ENCODE data around the gene SURF6. TPM values are rescaled to one million over a fixed set of nuclear protein-coding genes. Genes with fewer than 3 reads are reported as not detected.

SURF6 gene
- 16.0 and 19.8 TPM in 2 replicates for total RNA-seq
- long read RNA-seq, full-length matches to known transcripts = 52 of 60 reads
- long read RNA-seq, partial matches to known transcripts = 5 of 60 reads
- long read RNA-seq, other reads (novel, unspliced or antisense) = 3 of 60 reads

GRCh38 chr9:133335924-133336811 lies at the start of gene SURF6:
Gene SURF6 (minus strand): TSS chr9:133336188. CDS start chr9:133336132, 56 bp downstream.
- Mint-ChIP-seq H3K27ac (ENCODE audit: unreplicated experiment) (peak within 1 kb of the TSS; percentile 94), H3K4me1 (ENCODE audit: unreplicated experiment) (peaks cover 19% of the 10 kb centered on the region), H3K27me3 (ENCODE audit: unreplicated experiment) (no peaks in the 10 kb centered on the region), H3K9me3 (ENCODE audit: unreplicated experiment) (no peaks in the 10 kb centered on the region), H3K4me3 (ENCODE audit: unreplicated experiment) (peak within 1 kb of the TSS; percentile 97), H3K36me3 (ENCODE audit: unreplicated experiment) (peaks cover 33% of the 10 kb centered on the region)
- TF ChIP-seq, protein P1, sequence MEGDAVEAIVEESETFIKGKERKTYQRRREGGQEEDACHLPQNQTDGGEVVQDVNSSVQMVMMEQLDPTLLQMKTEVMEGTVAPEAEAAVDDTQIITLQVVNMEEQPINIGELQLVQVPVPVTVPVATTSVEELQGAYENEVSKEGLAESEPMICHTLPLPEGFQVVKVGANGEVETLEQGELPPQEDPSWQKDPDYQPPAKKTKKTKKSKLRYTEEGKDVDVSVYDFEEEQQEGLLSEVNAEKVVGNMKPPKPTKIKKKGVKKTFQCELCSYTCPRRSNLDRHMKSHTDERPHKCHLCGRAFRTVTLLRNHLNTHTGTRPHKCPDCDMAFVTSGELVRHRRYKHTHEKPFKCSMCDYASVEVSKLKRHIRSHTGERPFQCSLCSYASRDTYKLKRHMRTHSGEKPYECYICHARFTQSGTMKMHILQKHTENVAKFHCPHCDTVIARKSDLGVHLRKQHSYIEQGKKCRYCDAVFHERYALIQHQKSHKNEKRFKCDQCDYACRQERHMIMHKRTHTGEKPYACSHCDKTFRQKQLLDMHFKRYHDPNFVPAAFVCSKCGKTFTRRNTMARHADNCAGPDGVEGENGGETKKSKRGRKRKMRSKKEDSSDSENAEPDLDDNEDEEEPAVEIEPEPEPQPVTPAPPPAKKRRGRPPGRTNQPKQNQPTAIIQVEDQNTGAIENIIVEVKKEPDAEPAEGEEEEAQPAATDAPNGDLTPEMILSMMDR (IDR thresholded peaks at IDR 0.05) = no peak
- peak; percentile 95 for DNase-seq (ENCODE audit: extremely low spot score, unreplicated experiment)

DNA sequence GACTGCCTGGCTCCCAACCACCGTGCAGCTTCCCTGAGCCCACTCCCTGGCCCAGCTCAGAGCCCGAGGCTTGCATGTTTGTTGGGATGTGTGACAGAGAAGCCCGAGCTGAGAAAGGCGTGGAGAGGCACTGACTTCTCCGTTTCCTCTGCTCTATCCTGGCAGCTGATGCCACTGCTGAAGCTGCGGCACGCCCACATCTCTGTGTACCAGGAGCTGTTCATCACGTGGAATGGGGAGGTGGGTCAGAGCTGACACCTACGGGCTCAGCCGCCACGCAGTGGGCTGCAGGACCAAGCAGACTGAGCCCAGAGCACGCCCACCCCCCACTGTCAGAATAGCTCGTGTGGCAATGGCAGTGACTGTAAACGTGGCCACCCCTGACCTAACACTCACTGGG lies 49.5 kb upstream of the SURF6 start:
- H3K27ac Mint-ChIP-seq (ENCODE audit: unreplicated experiment) = no peak overlapping the region
- H3K4me3 Mint-ChIP-seq (ENCODE audit: unreplicated experiment) = no peak overlapping the region

DNA sequence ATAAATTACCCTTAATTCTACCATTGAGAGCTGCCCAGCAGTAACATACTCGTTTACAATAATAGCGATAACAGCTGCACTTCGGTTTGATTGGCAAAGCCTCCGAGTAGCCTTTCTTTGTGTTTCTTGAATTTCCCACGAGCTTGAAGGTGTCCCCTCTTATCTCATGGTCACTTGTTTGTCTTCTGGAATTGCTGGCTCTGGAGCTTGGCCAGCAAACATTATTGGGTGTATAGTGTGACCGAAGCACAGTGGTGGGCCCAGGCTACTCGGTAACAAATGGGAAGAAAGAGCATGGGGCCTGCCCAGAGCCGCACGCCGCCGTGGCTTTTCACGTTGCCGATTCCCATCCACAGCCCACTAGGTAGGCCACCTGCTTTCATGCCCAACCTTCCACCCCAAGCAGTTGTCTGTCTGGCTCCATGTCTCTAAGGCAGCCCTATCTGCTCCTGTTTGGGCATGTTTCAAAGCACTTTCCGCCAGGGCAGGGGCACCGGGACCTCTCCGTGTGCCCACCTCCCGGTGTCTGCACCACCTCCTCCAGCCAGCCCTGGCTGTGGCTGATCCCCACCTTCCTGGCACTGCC lies 48.8 kb upstream of the SURF6 start:
- Mint-ChIP-seq H3K9me3 (ENCODE audit: unreplicated experiment) (no peaks in the 10 kb centered on the region), H3K27ac (ENCODE audit: unreplicated experiment) (no peak overlapping the region), H3K36me3 (ENCODE audit: unreplicated experiment) (no peaks in the 10 kb centered on the region), H3K27me3 (ENCODE audit: unreplicated experiment) (no peaks in the 10 kb centered on the region), H3K4me3 (ENCODE audit: unreplicated experiment) (no peak overlapping the region), H3K4me1 (ENCODE audit: unreplicated experiment) (no peaks in the 10 kb centered on the region)
- DNase-seq (ENCODE audit: extremely low spot score, unreplicated experiment) = no peak
- TF ChIP-seq, protein P1 (IDR thresholded peaks at IDR 0.05) = no peak

More for the DNA sequence above, 49.5 kb upstream of the SURF6 start:
- DNase-seq (ENCODE audit: extremely low spot score, unreplicated experiment) = no peak
- Mint-ChIP-seq H3K36me3 (ENCODE audit: unreplicated experiment) (no peaks in the 10 kb centered on the region), H3K27me3 (ENCODE audit: unreplicated experiment) (no peaks in the 10 kb centered on the region), H3K9me3 (ENCODE audit: unreplicated experiment) (no peaks in the 10 kb centered on the region), H3K4me1 (ENCODE audit: unreplicated experiment) (no peaks in the 10 kb centered on the region)
- TF ChIP-seq, protein P1 (IDR thresholded peaks at IDR 0.05) = no peak

DNA sequence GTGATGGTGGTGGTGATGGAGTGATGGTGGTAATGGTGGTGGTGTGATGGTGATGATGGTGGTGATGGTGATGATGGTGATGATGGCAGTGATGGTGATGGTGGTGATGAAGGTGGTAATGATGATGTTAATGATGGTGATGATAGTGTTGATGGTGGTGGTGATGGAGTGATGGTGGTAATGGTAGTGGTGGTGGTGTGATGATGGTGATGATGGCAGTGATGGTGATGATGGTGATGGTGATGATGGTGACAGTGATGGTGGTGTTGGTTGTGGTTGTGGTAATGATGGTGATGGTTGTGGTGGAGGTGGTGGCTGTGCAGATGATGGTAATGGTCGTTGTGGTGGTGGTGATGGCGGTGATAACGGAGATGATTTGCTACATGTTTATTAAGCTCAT lies 47.5 kb upstream of the SURF6 start:
- no peak overlapping the region for H3K27ac Mint-ChIP-seq (ENCODE audit: unreplicated experiment)
- TF ChIP-seq, protein P1 (IDR thresholded peaks at IDR 0.05) = no peak
- H3K27me3 Mint-ChIP-seq (ENCODE audit: unreplicated experiment) = no peaks in the 10 kb centered on the region
- no peak overlapping the region for H3K4me3 Mint-ChIP-seq (ENCODE audit: unreplicated experiment)
- H3K4me1 Mint-ChIP-seq (ENCODE audit: unreplicated experiment) = no peaks in the 10 kb centered on the region
- H3K9me3 Mint-ChIP-seq (ENCODE audit: unreplicated experiment) = no peaks in the 10 kb centered on the region
- no peak for DNase-seq (ENCODE audit: extremely low spot score, unreplicated experiment)
- no peaks in the 10 kb centered on the region for H3K36me3 Mint-ChIP-seq (ENCODE audit: unreplicated experiment)
